ENCODE measurements around the gene SCGB1A1. TPM values are rescaled to one million over a fixed set of nuclear protein-coding genes. Genes with fewer than 3 reads are reported as not detected.

SCGB1A1 gene
- total RNA-seq, 4 donors from 2014 or later = not detected

- no peak for ATAC-seq (ENCODE audit: low FRiP score)
- TF ChIP-seq, protein P1, sequence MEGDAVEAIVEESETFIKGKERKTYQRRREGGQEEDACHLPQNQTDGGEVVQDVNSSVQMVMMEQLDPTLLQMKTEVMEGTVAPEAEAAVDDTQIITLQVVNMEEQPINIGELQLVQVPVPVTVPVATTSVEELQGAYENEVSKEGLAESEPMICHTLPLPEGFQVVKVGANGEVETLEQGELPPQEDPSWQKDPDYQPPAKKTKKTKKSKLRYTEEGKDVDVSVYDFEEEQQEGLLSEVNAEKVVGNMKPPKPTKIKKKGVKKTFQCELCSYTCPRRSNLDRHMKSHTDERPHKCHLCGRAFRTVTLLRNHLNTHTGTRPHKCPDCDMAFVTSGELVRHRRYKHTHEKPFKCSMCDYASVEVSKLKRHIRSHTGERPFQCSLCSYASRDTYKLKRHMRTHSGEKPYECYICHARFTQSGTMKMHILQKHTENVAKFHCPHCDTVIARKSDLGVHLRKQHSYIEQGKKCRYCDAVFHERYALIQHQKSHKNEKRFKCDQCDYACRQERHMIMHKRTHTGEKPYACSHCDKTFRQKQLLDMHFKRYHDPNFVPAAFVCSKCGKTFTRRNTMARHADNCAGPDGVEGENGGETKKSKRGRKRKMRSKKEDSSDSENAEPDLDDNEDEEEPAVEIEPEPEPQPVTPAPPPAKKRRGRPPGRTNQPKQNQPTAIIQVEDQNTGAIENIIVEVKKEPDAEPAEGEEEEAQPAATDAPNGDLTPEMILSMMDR (IDR thresholded peaks at IDR 0.05) = no peak
- DNase-seq (ENCODE audit: low spot score) = no peak
Measured at GRCh38 chr11:62463121-62463542, 44.3 kb downstream of the SCGB1A1 start.

- ATAC-seq (ENCODE audit: low FRiP score) = no peak
- DNase-seq (ENCODE audit: low spot score) = no peak
- TF ChIP-seq, protein P1 (IDR thresholded peaks at IDR 0.05) = no peak
Measured at GRCh38 chr11:62464655-62465054, 45.8 kb downstream of the SCGB1A1 start.

DNA sequence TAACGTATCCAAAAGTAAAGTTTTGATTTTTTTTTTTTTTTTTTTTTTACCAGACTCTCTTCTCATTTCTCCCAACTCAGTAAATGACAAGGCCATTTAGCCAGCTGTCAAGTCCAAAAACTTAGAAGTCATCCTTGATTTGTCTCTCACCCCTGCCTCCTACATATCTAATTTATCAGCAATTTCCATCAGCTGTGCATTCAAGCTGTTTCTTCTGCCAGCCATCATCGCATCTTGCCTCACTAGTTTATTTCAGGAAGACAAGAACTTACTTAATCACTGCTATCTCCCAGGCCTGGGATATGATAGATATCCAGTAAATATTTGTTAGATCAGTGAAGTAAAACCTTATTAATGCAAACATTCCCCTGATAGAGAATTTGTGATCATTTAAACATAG, 47.6 kb downstream of the SCGB1A1 start:
- TF ChIP-seq, protein P1 (IDR thresholded peaks at IDR 0.05) = no peak
- DNase-seq (ENCODE audit: low spot score) = no peak
- ATAC-seq (ENCODE audit: low FRiP score) = no peak

DNA sequence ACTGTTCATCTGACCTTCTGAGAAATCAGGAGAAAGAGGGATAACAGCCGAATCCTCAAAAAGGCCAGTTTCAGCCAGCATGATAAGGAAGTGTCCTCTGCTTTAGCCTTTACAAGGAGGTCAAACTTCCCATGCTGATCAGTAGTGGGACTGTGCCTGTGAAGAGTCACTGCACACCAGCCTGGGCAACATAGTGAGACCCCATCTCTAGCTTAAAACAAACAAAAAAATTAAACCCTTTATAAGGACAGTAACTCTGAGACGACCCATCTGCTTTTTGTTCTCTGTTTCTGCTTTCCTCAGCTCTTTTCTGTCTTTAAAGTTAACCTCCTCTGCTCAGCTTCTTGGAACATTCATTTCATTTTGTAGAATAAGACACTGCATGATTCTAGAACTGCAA, 49.7 kb downstream of the SCGB1A1 start:
- ATAC-seq (ENCODE audit: low FRiP score) = no peak
- TF ChIP-seq, protein P1 (IDR thresholded peaks at IDR 0.05) = no peak
- DNase-seq (ENCODE audit: low spot score) = no peak

DNA sequence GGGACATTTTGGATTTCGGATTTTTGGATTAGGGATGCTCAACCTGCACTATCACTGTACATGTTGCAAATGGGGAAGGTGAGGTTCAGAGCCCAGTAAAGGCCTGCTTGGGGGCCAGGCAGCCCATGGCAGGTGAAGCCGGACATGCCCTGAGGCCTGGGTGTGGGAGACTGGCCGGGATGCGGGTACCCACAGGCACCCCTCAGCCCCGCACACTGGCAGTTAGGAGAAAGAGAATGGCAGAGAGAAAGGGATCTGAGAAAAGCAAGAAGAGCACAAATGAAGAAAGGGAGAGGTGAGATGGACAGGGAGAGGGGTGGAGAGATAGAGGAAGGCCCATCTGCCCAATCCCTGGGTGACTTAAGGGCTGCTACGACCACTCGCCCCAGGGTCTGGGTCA, 52.8 kb downstream of the SCGB1A1 start:
- no peak for DNase-seq (ENCODE audit: low spot score)
- ATAC-seq (ENCODE audit: low FRiP score) = no peak
- TF ChIP-seq, protein P1 (IDR thresholded peaks at IDR 0.05) = no peak

GRCh38 chr11:62472063-62472884, 53.4 kb downstream of the SCGB1A1 start:
- ATAC-seq (ENCODE audit: low FRiP score) (peak; percentile 71), DNase-seq (ENCODE audit: low spot score) (no peak)
- TF ChIP-seq, protein P1 (IDR thresholded peaks at IDR 0.05) = no peak

Other genes with a start within 250 kb of the SCGB1A1 start
- not detected for gene SCGB1D1, start 228.8 kb upstream of the SCGB1A1 start, total RNA-seq
- not detected for gene SCGB2A1, start 210.4 kb upstream of the SCGB1A1 start, total RNA-seq
- gene SCGB1D2, start 176.8 kb upstream of the SCGB1A1 start, total RNA-seq = not detected
- not detected for gene SCGB2A2, start 148.9 kb upstream of the SCGB1A1 start, total RNA-seq
- not detected for gene SCGB1D4, start 120.0 kb upstream of the SCGB1A1 start, total RNA-seq
- 10 to 100 TPM in 3 of 4 donors, 1 to 10 TPM in 1; 7.1 to 57.9 (median 31.3) TPM for gene ASRGL1, start 81.6 kb upstream of the SCGB1A1 start, total RNA-seq
- gene AHNAK, start 127.8 kb downstream of the SCGB1A1 start, total RNA-seq = 1,000 to 10,000 TPM in 3 of 4 donors, 100 to 1,000 TPM in 1; 874 to 1,336 (median 1,047) TPM
- 1,000 to 10,000 TPM; 1,194 to 1,561 (median 1,267) TPM for gene EEF1G, start 154.9 kb downstream of the SCGB1A1 start, total RNA-seq
- gene TUT1, start 172.5 kb downstream of the SCGB1A1 start, total RNA-seq = 10 to 100 TPM in 3 of 4 donors, 1 to 10 TPM in 1; 7.9 to 11.0 (median 10.5) TPM
- gene MTA2, start 182.8 kb downstream of the SCGB1A1 start, total RNA-seq = 100 to 1,000 TPM in 2 of 4 donors, 10 to 100 TPM in 2; 77.1 to 172 (median 89.6) TPM
- gene EML3, start 193.7 kb downstream of the SCGB1A1 start, total RNA-seq = 10 to 100 TPM; 40.7 to 68.6 (median 52.0) TPM
- gene ROM1, start 194.2 kb downstream of the SCGB1A1 start, total RNA-seq = 10 to 100 TPM in 3 of 4 donors, 1 to 10 TPM in 1; 7.9 to 12.7 (median 11.4) TPM
- 10 to 100 TPM; 18.8 to 40.7 (median 23.2) TPM for gene B3GAT3, start 203.0 kb downstream of the SCGB1A1 start, total RNA-seq
- 100 to 1,000 TPM; 108 to 166 (median 128) TPM for gene GANAB, start 227.6 kb downstream of the SCGB1A1 start, total RNA-seq
- gene INTS5, start 234.3 kb downstream of the SCGB1A1 start, total RNA-seq = 10 to 100 TPM; 11.9 to 27.7 (median 17.2) TPM
- gene C11orf98, start 246.2 kb downstream of the SCGB1A1 start, total RNA-seq = 10 to 100 TPM; 18.3 to 42.9 (median 33.3) TPM
- gene CSKMT, start 246.3 kb downstream of the SCGB1A1 start, total RNA-seq = 10 to 100 TPM in 1 of 4 donors, 1 to 10 TPM in 3; 2.8 to 18.4 (median 7.0) TPM

All from omental fat pad (tissue), 4 donors.